Activated CD8-positive, alpha-beta memory T cell treated with anti-CD3 and anti-CD28 coated beads, Interleukin-2, amount 50 U/mL, for 48 hours (primary cell): ENCODE measurements around the gene SPC25.
"Not testable (repeated sequence)": the region's sequence is repeated elsewhere in the genome, so short reads cannot be mapped to it uniquely, and the experiment has no call there.

Experiments used
- DNase-seq: peaks from one replicate; pipeline ENCODE4 v3.0.0-alpha.2; 2020

The SPC25 gene

DNA sequence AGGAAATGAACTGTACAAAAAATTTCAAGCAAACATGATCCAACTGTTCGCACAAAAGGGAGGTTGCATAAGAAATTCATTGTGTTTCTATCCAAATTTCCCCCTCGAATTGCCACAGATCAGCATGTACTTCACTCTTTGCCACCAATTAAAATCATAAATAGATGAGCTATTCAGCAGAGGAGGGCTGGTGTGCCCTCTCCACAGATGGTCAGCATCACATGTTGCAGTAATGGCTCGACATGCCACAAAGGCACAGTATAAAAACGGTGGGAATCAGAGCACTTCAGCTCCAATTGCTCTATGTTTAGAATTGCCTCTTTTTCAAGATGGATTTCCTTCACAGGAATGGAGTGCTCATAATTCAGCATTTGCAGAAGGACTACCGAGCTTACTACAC lies 10.8 kb upstream of the SPC25 start, which contains the start of gene G6PC2:
Gene G6PC2, plus strand, starts transcription at position 289 of the 400 bp plus-strand sequence. Its CDS starts 41 bp downstream, at position 330.
- no peak for DNase-seq

DNA sequence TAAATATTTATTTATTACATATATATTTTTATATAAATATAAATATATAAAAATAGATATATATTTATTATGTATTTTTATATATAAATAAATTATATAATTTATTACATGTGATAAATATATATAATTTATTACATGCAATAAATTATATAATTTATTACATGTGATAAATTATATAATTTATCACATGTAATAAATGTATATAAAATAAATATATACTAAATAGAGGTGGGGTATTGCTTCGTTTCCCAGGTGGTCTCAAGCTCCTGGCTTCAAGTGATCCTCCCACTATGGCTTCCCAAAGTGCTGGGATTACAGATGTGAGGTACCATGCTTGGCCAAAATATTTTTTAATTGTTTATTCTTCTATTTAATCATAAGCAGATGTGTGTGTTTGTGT lies 7.2 kb upstream of the SPC25 start:
- DNase-seq, result no peak

DNA sequence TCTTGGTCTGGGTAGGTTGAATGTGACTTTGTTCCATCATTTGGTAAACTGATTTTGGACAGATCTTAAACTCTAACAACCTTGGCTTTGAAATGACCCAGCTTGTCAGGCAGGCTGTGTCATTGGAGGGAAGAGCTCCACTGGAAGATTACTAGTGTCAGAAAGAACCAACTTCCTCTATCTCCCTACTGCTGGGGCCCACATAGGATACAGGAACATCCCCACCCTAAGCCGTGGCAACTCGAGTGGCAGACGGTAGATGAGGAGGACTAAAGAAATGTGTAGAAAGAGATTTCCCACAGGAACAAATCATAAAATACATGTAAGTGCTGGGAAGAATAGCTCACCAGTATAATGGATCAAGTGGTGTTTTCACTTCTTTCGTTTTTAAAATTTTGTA lies 6.6 kb upstream of the SPC25 start:
- no peak for DNase-seq

DNA sequence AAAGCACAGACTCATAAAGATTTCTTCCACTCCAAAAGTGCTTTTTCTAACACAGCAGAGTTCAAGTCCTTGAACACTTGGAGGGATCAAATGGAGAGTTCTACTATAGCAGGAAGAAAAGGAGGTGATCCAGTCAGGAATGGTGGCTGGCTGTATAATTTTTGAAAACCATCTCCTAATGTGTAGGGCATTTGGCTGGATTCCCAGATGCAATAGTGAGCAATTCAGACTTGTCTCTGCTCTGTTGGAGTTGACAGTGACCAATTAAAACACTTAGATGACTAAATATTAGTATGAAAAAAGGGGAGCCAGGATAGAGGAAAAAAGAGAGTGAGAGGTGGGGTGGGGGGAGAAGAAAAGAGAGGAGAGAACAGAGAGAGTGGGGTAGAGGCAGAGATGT lies 5.5 kb upstream of the SPC25 start:
- DNase-seq, result no peak

DNA sequence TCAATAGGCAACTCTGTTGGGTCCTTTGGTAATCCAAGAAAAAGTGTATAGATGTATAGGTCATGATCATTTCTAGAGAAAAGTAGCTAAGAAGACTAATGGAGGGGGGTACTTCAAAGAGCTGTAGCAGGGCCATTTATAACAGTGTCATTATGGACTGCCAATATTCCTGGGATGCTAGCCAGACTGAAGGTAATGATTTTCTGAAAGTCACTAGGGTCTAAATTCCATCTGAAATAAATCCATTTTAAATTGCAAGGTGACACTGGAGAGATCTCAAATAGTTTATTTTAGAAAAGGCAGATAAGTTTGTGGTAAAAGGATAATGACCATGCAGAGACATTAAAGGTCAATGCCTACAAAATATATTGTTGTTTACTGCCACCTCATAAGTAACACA lies 4.5 kb upstream of the SPC25 start:
- no peak for DNase-seq

DNA sequence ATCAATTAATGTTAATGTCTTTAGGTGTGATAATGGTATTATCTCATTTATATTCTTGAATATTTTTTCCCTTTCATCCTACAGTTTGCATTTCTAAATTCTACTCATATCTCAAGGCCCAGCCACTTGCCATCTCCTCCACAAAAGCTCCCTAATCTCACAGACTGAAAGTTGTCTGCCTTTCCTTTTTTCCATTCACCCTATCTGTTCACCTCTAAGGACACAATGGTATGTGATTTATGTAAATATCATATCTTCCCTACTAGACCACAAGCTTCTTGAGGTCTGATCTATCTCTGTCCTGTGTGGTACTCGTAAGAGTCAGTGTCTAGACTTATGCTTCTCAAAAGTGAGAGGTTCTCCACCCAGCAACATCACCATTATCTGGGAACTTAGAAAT lies 3.9 kb upstream of the SPC25 start:
- DNase-seq, result no peak

DNA sequence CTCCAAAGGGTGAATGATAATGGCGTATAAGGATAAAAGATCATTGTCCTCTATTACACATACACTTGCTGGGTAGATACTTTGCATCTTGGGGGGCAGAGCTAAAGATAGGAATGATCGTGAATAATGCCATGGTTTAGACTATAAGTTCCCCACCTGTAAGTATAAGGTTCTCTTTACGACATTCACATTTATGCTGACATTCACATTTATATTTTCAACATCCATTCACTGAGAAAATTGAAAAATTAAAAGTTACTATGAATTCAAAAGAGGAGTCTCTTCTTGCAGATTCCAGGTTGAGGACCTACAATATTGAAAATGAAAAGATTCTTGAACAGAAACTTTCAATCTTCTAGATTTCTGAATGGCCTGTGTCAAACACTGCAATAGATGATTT lies 2.1 kb upstream of the SPC25 start:
- DNase-seq, result no peak

DNA sequence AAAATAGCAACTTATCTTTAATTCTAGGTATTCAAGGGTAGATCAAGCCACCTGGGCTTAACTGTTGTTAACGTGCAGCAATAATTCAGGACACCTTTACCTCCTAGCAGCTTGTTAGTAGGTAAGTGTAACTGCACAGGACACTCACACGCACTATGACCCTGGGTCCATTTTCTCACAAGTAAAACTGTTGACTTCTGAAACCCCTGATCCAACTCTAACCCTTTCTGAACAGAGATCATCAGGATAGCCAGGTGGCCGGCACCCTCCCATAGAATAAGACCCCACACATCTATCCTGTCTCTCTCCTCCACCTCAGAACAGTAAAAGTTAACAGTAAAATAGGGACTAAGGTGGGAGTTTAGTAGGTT lies 610 bp downstream of the SPC25 start:
- no peak for DNase-seq

DNA sequence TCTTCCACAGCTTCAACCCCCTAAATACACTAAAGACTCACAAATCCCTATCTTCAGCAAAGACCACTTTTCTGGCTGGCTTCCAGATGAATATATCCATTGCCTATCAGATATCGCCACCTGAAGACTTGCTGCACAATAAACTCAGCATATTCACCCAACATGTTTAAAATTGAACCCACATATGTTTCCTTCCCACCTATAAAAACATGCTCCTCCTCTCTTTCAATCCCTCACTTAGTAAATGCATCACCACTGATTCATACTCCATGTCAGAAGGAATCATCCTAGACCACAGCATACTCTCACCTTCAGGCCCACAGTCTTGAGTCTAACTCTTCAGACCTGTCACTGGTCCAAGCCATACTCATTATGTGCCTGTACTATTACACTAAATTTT lies 5.3 kb downstream of the SPC25 start:
- DNase-seq, result no peak

DNA sequence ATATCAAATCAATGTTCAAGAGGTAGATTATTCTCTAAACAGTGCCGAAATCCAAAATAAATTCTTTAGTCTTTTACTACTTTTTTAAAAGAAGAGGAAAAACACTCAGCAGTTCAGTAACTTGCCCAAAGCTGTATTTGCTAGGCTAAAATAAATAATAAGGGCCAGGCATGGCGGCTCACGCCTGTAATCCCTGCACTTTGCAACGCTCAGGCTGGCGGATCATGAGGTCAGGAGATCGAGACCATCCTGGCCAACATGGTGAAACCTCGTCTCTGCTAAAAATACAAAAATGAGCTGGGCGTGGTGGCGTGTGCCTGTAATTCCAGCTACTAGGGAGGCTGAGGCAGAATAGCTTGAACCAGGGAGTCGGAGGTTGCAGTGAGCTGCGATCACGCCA lies 8.1 kb downstream of the SPC25 start:
- not testable (repeated sequence) for DNase-seq

DNA sequence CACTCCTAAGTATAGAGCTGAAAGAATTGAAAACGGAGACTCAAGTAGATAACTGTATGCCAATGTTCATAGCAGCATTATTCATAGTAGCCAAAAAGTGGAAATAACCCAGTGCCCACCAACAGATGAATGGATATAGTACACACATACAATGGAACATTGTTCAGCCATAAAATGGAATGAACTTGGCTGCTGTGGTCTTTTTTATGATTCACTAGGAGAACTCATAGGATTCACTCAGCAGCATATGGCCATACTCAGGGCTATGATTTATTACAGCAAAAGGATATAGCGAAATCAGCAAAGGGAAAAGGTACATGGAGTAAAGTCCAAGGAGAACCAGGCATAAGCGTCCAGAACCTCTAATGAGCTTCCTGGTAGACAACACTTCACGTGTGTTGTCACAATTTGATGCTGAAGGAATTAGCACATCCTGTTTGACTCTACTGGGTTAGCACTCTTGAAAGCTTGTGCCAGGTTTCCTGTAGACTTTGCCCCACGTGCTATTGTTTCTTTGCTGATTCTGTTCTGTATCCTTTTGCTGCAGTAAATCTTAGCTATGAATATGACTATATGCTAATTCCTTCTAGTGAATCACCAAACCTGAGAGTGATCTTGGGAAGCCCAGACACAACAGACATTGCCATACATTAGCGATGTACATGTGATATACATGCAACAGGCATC lies 15.7 kb downstream of the SPC25 start:
- DNase-seq, result no peak

DNA sequence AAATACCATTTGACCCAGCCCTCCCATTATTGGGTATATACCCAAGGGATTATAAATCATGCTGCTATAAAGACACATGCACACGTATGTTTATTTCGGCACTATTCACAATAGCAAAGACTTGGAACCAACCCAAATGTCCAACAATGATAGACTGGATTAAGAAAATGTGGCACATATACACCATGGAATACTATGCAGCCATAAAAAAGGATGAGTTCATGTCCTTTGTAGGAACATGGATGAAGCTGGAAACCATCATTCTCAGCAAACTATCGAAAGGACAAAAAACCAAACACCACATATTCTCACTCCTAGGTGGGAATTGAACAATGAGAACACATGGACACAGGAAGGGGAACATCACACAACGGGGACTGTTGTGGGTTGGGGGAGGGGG lies 19.4 kb downstream of the SPC25 start:
- not testable (repeated sequence) for DNase-seq

DNA sequence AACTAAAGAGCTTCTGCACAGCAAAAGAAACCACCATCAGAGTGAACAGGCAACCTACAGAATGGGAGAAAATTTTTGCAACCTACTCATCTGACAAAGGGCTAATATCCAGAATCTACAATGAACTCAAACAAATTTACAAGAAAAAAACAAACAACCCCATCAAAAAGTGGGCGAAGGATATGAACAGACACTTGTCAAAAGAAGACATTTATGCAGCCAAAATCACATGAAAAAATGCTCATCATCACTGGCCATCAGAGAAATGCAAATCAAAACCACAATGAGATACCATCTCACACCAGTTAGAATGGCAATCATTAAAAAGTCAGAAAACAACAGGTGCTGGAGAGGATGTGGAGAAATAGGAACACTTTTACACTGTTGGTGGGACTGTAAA lies 19.9 kb downstream of the SPC25 start:
- not testable (repeated sequence) for DNase-seq

DNA sequence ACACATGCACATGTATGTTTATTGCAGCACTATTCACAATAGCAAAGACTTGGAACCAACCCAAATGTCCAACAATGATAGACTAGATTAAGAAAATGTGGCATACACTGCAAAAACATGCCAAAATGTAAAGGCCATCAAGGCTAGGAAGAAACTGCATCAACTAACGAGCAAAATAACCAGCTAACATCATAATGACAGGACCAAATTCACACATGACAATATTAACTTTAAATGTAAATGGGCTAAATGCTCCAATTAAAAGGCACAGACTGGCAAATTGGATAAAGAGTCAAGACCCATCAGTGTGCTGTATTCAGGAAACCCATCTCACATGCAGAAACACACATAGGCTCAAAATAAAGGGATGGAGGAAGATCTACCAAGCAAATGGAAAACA lies 23.1 kb downstream of the SPC25 start:
- not testable (repeated sequence) for DNase-seq

DNA sequence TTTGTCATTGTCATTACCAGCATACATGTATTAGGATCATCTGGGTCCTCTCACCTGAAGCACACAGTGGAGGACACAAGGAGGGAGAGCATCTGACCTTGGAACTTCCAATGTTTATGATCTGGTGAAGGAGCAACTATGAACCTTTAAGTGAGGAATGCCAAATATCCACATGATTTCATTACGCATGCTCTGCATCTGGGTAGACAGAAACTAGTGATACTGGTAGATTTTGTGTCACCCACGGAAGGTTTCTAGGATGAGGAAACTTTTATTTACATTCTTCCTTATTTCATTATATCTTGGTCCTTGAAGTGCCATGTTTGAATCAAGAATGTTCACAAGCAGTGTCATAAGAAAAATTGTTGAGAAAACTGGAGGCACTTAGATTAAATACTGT lies 32.1 kb downstream of the SPC25 start:
- DNase-seq, result no peak

DNA sequence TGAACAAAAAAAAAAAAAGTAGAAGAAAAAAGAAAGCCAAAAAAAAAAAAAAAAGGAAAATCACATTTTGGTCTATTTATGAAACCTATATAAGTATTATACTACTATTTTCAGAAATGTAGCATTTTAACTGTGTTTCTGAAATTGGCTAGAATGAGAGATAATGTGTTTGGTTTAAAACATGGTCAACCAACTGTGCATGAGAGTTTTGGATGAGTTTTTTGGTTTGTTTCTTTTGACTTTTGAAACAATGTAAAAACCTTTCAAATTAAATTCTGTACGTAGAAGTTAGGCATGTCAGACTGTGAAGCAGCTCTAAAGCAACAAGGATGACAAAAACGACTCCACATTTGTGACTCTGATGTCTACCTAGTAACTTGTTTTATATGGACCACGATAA lies 34.6 kb downstream of the SPC25 start:
- DNase-seq, result no peak

DNA sequence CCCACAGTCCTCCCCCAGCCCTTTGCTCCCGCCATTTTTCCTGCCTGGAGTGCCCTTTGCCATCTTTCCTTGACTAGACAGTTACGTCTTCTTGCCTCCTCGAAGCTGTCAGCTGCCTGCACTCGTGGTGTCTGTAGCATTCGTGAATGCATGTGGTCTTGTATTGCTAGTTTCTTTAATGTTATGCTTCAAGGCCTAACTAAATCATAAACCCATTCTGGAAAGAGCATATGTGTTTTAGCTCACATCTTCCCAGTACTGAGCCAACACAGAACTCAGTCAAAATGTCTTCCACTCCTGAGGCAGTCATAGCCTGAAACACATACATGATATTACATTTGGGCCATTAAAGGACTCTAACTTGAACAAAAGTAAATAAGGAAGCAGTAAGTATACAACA lies 35.6 kb downstream of the SPC25 start:
- no peak for DNase-seq

DNA sequence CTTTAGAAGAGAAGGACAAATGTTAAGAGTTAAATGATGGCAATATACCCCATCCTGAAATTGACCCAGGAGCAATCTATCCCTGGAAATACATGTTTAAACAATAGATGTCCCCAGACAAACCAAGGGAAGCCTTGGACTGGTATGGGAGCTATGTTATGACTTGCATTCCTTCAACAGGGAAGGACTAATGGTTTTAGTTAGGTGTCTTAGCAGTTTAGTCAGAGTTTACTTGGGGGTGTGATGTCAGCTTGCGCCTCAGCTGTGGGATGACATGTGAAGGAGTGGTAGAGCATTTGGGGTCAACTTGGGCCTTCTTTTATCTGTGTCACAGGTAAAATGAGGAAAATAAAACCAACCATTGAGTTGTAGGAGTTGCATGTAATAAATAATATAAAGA lies 36.8 kb downstream of the SPC25 start:
- no peak for DNase-seq

DNA sequence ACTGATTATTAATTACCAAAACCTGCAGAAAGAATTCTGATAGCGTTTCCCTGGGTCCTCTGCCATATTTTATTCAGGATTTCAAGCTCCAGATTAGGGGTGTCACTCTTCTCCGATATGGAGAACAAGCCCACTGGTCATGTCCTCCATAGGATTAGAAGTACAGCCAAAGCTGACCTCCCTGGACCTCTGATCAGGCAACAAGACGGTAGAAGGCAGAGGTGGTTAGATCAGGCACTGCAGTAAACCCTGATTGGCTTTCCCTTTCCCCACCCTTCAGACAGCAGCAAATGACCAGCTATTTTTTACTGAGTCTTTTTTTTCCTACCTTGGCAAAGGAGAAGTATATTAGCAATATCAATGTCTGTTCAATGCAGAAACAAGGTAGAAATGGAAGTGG lies 37.7 kb downstream of the SPC25 start:
- DNase-seq, result no peak

DNA sequence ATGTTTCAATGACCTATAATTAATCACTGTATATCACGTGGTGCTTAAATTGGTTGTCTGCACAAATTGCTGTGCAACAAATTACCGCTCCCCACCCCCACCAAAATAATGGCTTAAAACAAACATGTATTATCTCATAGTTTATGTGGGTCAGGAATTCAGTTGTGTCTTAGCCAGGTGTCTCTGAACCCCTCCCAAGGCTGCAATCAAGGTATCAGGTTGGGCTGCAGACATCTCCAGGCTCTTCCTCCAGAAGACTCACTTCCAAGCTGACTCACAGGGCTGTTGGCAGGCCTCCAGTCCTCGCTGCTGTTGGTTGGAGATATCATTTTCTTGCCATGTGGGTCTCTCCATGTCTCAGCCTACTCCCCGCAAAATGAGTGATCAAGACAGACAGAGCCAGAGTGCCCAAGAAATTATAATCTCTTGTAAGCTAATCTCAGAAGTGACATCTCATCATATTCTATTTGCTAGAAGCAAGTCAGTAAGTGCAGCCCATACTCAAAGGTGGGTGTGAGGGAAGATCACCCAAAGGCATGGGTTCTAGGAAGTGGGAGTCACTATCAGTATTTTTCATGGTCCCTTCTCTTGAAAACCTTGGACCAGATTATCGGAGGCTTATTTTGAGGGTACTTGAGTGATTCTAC lies 38.4 kb downstream of the SPC25 start:
- no peak for DNase-seq

DNA sequence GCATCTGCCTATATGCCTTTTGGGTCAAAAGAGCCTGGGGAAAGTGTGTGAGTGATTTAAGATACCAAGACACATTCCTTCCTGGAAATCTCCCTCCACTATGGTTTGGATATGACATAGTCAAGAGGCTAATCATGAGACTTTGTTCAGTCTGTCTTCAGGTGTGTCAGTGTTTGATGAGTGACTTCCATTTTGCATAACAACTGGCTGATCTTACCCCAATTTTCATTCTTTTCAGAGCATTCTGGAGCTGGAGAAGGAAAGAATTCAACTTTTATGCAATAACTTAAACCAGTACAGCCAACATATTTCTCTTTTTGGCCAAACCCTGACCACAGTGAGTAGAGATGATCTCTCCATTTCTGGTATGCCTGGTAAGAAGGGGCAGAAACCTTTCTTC lies 39.4 kb downstream of the SPC25 start:
- no peak for DNase-seq

DNA sequence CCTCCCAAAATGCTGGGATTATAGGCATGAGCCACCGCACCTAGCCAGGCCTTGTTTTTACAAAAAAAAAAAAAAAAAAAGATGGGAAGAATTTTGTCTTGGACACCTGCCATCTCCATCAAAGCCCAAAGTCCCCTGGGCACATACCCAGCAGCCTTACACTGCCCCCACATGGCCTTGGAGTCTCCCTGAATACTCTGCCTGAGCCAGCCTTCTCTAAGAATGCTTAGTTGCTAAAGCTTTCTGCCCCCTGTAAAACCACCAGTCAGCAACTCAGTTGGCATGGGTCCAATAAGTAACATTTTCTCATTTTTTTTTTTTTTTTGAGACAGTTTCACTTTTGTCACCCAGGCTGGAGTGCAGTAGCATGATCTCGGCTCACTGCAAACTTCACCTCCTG lies 40.6 kb downstream of the SPC25 start:
- DNase-seq, result no peak

DNA sequence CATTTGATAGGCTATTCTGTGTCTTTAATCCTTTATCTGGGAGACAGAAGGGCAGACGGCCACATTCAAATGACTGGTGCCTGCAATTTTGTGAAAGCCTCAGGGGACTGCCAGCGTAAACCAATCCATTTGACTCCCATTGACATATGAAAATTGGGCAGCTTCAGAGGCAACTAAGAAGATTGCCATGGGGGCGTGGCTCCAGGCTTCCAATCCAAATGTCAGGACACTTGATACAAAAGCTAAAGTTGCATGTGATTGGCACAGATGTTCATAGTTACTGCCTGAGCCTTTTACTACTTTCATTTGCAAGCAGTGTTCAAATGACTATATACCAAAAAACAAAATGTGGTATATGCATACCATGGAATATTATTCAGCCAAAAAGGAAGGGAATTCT lies 42.0 kb downstream of the SPC25 start:
- no peak for DNase-seq

DNA sequence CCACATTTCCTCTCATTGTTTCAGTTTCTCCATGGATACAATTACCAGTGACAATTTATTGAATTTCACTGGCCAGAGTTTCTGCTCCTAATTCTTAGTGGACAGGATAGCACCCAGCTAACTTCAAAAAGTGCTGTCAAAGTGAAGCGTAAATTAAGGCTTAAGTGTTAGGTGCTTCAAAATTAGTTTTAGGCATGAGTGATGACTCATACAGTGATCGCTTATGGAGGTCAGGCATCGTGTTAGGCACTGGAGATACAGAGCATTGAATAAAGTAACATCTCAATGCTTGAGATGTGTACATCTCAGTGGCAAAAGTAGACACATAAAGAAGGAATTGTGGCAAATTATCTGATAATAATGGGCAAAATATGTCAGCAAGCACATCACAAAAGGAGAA lies 47.0 kb downstream of the SPC25 start:
- no peak for DNase-seq

DNA sequence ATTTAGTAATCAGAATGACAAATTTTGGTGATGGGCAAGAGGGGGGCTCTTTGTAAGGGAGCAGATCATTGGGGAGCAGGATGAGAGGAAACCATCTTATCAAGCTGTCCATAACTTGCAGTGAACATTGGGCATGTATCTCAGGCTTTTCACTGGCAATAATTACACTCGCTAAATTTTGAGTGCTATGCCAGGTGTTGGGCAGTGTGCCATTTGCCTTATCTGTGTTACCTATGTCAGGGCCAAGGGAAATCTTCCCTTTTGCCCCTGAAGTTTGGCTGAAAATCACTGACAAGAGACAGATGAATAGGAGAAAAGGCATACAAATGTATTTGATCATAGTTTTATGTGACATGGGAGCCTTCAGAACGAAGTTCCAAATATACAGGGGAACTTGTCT lies 48.8 kb downstream of the SPC25 start:
- DNase-seq, result no peak
